ENCODE measurements around the gene KPNA5.

DNA sequence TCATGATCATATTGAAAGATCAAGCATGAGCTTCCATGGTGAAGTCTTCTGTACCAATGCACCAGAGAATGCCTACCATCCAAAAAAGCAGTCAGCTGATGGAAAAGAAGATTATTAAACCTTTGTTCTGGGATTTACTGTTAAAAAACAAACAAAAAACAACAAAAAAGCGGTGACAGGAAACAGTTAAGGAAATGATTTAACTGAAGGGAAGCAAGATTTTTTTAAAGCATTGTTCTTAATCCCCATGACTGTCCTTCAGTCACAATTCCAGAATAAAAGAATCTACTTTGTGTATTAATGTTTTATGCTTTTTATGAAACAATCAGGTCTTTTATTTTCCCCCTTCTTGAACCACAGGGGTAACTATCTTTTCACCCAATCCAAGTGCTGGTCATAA lies 60.6 kb downstream of the KPNA5 start:
- TF ChIP-seq CTCF (IDR thresholded peaks at IDR 0.05) (no peak), MYBL2 (CRISPR knock-in tag; IDR thresholded peaks at IDR 0.05) (no peak)
